Skin epidermis (tissue), 12 donors: ENCODE results near the gene PARN.
"Not testable (repeated sequence)": the region's sequence is repeated elsewhere in the genome, so short reads cannot be mapped to it uniquely, and the experiment has no call there.

ENCODE experiments used
- H3K27ac ChIP-seq, 21 experiments: fragments of 200-600 bp; sonication (generic) in 11 of 21; one replicate each; pipeline ENCODE4 v1.5.0; 2020; ENCODE audit warnings: mild to moderate bottlenecking in 3 of 21, inconsistent platforms in 2 of 21, moderate library complexity in 2 of 21
- H3K4me3 ChIP-seq, 7 experiments: fragments of 200-600 bp; sonication (generic) in 2 of 7; one replicate each; pipeline ENCODE4 v1.5.0; 2020; ENCODE audit warnings: inconsistent platforms in 2 of 7, mild to moderate bottlenecking in 2 of 7, moderate library complexity in 1 of 7

PARN gene

DNA sequence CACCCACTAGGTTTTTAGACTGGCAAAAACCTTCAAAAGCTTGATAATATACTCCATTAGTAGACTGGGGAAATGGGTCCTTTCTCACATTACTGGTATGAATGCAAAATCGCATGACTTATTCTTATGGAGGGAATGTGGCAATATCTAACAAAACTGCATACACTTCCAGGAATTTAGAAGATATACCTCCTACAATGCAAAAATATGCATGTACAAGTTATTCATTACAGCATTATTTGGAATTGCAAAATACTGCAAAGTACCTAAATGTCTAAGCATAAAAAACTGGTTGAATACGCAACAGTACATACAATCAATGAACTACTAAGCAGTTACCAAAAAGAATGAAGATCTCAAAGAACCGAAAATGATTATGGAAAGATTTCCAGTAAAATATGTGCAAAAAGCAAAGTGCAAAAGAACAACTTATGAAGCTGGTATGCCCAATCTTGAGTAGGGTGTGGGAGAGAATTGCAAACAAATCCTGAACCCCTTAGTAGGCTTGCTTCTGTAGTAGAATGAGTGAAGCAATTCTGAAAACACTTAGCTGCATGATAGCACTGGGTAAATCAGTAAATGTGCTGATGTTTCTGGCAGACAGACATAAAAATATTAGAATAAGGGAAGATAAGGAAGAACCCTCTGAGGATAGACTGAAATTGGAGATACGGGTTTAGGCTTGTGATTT, 180.1 kb downstream of the PARN start:
- Histone ChIP-seq H3K27ac (no peak overlapping the region), H3K4me3 (no peak overlapping the region)

DNA sequence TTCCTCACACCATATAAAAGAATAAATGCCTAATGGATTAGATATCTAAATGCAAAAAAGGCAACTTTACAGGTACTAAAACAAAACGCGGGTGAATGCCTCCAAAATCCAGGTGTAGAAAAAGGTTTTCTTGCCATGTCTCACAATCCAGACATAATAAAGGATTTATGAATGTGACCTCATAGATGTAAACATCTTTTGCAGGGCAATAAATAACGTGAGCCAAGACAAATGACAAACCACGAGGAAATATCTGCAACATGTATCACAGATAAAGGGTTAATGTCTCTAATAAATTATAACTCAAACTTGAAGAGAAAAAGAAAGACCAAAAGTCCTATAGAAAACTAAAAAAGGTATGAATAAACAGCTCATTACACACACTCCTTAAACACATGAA, 180.7 kb downstream of the PARN start:
- no peak overlapping the region for H3K27ac ChIP-seq
- H3K4me3 ChIP-seq, result no peak overlapping the region

- Histone ChIP-seq H3K27ac (no peak overlapping the region), H3K4me3 (no peak overlapping the region)
These were observed 181.2 kb downstream of the PARN start for GRCh38 chr16:14448879-14449278.

DNA sequence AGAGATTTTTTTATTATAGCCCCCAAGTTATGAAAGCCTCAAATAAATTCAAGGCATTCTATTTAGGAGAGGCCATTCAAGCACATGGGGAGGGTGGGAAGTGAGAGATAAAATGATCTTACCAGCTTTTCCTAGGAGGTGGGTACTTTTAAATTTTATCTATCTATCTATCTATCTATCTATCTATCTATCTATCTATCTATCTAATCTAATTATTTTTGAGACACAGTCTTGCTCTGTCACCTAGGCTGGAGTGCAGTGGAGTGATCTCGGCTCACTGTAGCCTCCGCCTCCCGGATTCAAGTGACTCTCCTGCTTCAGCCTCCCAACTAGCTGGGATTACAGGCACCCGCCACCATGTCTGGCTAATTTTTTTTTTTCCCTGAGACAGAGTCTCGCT, 182.3 kb downstream of the PARN start:
- Histone ChIP-seq H3K4me3 (no peak overlapping the region), H3K27ac (no peak overlapping the region)

GRCh38 chr16:14446796-14447195, 183.3 kb downstream of the PARN start:
- Histone ChIP-seq H3K4me3 (no peak overlapping the region), H3K27ac (no peak overlapping the region)

GRCh38 chr16:14445937-14446715, 183.9 kb downstream of the PARN start:
- no peak overlapping the region for H3K27ac ChIP-seq
- H3K4me3 ChIP-seq, result no peak overlapping the region

- H3K27ac ChIP-seq, result no peak overlapping the region
- H3K4me3 ChIP-seq, result no peak overlapping the region
These were observed 184.9 kb downstream of the PARN start for GRCh38 chr16:14444979-14445810.

DNA sequence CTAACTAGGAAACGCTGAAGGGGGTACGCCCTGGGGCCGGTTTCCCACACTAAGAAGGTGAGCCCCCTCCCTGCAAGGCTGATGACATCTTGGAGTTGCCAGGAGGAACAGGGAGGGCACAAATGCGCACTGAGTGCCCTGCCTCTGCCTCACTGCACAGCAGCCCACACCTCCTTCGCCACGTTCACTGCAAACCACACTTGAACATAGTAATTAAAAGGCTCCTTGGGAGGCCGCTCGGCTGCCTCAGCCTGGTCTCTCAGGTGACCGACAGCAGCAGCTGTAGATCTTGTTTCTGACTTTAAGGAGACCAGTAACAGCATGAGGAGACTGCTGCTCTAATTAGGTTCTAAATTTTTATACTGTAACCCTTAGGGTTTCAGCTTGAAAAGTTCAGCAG, 188.5 kb downstream of the PARN start:
- not testable (repeated sequence) for H3K27ac ChIP-seq, H3K4me3 ChIP-seq

- H3K4me3 ChIP-seq, result no peak overlapping the region
These were observed 191.8 kb downstream of the PARN start for GRCh38 chr16:14438256-14438655.

DNA sequence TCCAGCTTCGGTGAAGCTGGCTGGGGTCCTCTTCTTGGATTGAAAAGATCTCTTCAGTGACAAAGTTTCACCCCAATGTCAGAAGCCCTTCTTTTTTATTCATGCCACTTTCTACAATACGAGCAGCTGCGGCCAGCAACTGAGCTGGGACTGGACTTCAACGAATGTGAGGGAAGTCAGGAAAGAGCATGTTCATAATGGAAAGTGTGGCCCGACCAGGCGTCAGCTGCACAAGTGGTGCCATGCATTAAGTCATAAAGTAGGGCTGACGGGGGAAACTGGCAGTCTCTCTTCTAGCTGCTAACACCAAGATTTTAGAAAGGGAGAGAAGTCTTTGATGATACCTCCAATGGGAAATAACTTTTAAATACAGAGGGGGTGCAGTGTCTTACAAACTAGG, 192.6 kb downstream of the PARN start:
- Histone ChIP-seq H3K4me3 (no peak overlapping the region), H3K27ac (no peak overlapping the region)

More at GRCh38 chr16:14438256-14438655, 191.8 kb downstream of the PARN start:
- H3K27ac ChIP-seq, result no peak overlapping the region

GRCh38 chr16:14436401-14436955, 193.6 kb downstream of the PARN start:
- no peak overlapping the region for H3K27ac ChIP-seq
- H3K4me3 ChIP-seq, result no peak overlapping the region

- no peak overlapping the region for H3K4me3 ChIP-seq
- H3K27ac ChIP-seq, result no peak overlapping the region
These were observed 195.2 kb downstream of the PARN start for GRCh38 chr16:14434860-14435259.

GRCh38 chr16:14428971-14429637, 201.0 kb downstream of the PARN start:
- not testable (repeated sequence) for H3K27ac ChIP-seq, H3K4me3 ChIP-seq

DNA sequence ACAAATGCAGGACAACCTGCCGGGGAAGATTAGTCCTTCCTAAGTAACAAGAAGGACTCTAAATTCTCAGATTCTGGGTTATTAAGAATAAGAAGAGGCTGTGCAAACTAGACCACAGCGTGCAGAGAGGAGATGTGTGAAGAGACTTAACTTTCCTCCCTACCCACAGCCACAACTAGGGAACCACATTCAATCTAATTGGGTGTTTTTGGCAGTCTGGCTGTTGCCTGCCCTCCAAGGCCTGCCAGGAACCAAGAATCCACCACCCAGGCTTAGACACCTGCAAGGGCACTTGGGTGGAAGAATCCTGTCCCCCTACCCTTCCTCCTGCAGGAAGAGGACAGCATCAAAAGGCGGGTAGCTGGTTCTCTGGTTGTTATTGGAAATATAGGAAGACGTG, 202.0 kb downstream of the PARN start:
- Histone ChIP-seq H3K4me3 (no peak overlapping the region), H3K27ac (no peak overlapping the region)

DNA sequence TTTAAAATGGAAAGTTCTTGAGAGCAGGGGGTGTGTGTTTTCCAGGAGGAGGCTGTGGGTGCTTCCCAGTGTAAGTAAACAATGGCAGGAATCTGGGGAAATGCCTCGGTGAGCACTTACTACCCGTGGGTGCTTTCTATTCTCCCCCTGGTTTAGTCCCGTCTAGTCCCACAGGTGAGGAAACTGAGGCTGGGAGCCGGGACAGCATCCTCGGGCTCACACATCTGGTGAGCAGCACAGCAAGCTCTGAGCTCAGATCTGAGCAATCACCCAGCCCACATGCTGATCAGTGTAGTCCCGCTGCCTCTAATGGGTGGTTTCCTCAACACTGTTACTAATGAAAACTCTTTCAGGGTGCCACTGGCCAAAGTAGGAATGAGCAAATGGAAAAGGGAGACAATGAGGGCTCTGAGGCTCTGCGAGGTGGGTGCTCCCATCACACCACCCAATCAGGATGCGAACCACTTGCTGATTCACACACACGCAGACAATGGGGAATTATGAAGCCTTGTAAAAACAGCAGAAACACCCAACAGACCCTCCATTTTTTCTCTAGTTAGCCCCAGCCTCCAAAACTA, 202.6 kb downstream of the PARN start:
- no peak overlapping the region for H3K4me3 ChIP-seq
- no peak overlapping the region for H3K27ac ChIP-seq

- H3K4me3 ChIP-seq, result no peak overlapping the region
- H3K27ac ChIP-seq, result no peak overlapping the region
These were observed 205.5 kb downstream of the PARN start for GRCh38 chr16:14424595-14424994.

- no peak overlapping the region for H3K27ac ChIP-seq
- H3K4me3 ChIP-seq, result no peak overlapping the region
These were observed 206.7 kb downstream of the PARN start for GRCh38 chr16:14423344-14423743.

- H3K27ac ChIP-seq, result no peak overlapping the region
- H3K4me3 ChIP-seq, result no peak overlapping the region
These were observed 209.2 kb downstream of the PARN start for GRCh38 chr16:14420721-14421488.

GRCh38 chr16:14420243-14420642, 209.8 kb downstream of the PARN start:
- H3K27ac ChIP-seq, result not testable (repeated sequence)

More at GRCh38 chr16:14420243-14420642, 209.8 kb downstream of the PARN start:
- not testable (repeated sequence) for H3K4me3 ChIP-seq
